A549 (cell line): Measurements from ENCODE around the gene PMPCA.

Source experiments
- CEBPB ChIP-seq, 2 experiments: fragments of >200 bp in 1 of 2; sonication (Bioruptor Twin) in 1 of 2; formaldehyde crosslinking in 1 of 2; IDR thresholded peaks; 2 replicates each; pipeline ENCODE4 v1.6.1; 2012 to 2016
- CHD2 ChIP-seq: fragments of 150-350 bp; IDR thresholded peaks from 2 replicates; pipeline ENCODE4 v1.6.1; 2014; ENCODE audit warnings: low read length; ENCODE audit not compliant: partially characterized antibody
- EHF ChIP-seq: fragments of 250-450 bp; sonication (Bioruptor Pico); IDR thresholded peaks from 2 replicates; pipeline ENCODE4 v1.5.0; 2020; ENCODE audit warnings: mild to moderate bottlenecking
- EP300 ChIP-seq, 2 experiments: fragments of >200 bp; sonication (Bioruptor Twin); formaldehyde crosslinking; IDR thresholded peaks; 2 replicates in 1 of 2; 3 replicates in 1 of 2; pipeline ENCODE4 v1.6.1; 2016 to 2017
- GATA3 ChIP-seq: IDR thresholded peaks from 2 replicates; pipeline ENCODE4 v1.6.1; 2012; ENCODE audit warnings: borderline replicate concordance
- POLR2A ChIP-seq: IDR thresholded peaks from 2 replicates; pipeline ENCODE4 v1.6.1; 2012; ENCODE audit warnings: mild to moderate bottlenecking, low read length
- RAD21 ChIP-seq, 2 experiments: fragments of >200 bp in 1 of 2; sonication (Bioruptor Twin) in 1 of 2; formaldehyde crosslinking in 1 of 2; IDR thresholded peaks in 1 of 2; conservative IDR thresholded peaks in 1 of 2; 2 replicates in 1 of 2; 3 replicates in 1 of 2; pipeline ENCODE4 v1.6.1; 2012 to 2018; ENCODE audit warnings: inconsistent platforms in 1 of 2
- TF ChIP-seq, protein P1 (sequence below): fragments of >200 bp; sonication (Bioruptor Twin); formaldehyde crosslinking; IDR thresholded peaks from 3 replicates; pipeline ENCODE4 v1.5.1; 2016
- TF ChIP-seq, protein P2 (sequence below): fragments of 200-600 bp; sonication (generic); IDR thresholded peaks from 2 replicates; pipeline ENCODE4 v1.6.1; 2016; ENCODE audit warnings: antibody characterized with exemption, mild to moderate bottlenecking, moderate library complexity
- TF ChIP-seq, protein P3 (sequence below): fragments of >200 bp; sonication (Bioruptor Twin); formaldehyde crosslinking; IDR thresholded peaks from 3 replicates; pipeline ENCODE4 v1.6.1; 2016

DNA sequence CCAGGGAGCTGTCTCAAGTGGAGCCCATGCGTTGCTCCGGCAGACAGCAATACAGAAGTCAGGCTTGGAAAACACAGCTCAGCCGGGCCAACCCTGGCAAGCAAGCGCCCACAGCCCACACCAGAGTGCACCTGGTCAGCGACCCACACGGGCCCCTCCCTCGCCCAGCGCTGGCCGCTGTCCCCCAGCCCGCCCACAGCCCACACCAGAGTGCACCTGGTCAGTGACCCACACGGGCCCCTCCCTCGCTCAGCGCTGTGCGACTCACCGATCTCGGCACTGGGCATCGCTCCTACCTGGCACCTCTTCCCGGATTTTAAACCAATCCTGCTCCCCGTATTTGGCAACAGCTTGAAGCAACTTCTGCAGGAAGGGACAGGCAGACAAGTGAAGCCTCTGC, 23.2 kb upstream of the PMPCA start:
- TF ChIP-seq EHF (CRISPR knock-in tag) (no peak), POLR2A (no peak), CHD2 (no peak), GATA3 (no peak), RAD21 (conservative IDR thresholded peaks at IDR 0.05 in 1 of 2, IDR thresholded peaks at IDR 0.05 in 1 of 2) (no peak), EP300 (IDR thresholded peaks at IDR 0.05) (no peak), CEBPB (IDR thresholded peaks at IDR 0.05) (no peak)
- TF ChIP-seq, protein P1, sequence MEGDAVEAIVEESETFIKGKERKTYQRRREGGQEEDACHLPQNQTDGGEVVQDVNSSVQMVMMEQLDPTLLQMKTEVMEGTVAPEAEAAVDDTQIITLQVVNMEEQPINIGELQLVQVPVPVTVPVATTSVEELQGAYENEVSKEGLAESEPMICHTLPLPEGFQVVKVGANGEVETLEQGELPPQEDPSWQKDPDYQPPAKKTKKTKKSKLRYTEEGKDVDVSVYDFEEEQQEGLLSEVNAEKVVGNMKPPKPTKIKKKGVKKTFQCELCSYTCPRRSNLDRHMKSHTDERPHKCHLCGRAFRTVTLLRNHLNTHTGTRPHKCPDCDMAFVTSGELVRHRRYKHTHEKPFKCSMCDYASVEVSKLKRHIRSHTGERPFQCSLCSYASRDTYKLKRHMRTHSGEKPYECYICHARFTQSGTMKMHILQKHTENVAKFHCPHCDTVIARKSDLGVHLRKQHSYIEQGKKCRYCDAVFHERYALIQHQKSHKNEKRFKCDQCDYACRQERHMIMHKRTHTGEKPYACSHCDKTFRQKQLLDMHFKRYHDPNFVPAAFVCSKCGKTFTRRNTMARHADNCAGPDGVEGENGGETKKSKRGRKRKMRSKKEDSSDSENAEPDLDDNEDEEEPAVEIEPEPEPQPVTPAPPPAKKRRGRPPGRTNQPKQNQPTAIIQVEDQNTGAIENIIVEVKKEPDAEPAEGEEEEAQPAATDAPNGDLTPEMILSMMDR, result no peak
- TF ChIP-seq, protein P2, sequence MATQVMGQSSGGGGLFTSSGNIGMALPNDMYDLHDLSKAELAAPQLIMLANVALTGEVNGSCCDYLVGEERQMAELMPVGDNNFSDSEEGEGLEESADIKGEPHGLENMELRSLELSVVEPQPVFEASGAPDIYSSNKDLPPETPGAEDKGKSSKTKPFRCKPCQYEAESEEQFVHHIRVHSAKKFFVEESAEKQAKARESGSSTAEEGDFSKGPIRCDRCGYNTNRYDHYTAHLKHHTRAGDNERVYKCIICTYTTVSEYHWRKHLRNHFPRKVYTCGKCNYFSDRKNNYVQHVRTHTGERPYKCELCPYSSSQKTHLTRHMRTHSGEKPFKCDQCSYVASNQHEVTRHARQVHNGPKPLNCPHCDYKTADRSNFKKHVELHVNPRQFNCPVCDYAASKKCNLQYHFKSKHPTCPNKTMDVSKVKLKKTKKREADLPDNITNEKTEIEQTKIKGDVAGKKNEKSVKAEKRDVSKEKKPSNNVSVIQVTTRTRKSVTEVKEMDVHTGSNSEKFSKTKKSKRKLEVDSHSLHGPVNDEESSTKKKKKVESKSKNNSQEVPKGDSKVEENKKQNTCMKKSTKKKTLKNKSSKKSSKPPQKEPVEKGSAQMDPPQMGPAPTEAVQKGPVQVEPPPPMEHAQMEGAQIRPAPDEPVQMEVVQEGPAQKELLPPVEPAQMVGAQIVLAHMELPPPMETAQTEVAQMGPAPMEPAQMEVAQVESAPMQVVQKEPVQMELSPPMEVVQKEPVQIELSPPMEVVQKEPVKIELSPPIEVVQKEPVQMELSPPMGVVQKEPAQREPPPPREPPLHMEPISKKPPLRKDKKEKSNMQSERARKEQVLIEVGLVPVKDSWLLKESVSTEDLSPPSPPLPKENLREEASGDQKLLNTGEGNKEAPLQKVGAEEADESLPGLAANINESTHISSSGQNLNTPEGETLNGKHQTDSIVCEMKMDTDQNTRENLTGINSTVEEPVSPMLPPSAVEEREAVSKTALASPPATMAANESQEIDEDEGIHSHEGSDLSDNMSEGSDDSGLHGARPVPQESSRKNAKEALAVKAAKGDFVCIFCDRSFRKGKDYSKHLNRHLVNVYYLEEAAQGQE, result no peak
- TF ChIP-seq, protein P3, sequence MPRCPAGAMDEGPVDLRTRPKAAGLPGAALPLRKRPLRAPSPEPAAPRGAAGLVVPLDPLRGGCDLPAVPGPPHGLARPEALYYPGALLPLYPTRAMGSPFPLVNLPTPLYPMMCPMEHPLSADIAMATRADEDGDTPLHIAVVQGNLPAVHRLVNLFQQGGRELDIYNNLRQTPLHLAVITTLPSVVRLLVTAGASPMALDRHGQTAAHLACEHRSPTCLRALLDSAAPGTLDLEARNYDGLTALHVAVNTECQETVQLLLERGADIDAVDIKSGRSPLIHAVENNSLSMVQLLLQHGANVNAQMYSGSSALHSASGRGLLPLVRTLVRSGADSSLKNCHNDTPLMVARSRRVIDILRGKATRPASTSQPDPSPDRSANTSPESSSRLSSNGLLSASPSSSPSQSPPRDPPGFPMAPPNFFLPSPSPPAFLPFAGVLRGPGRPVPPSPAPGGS, result no peak
